Kidney epithelial cell (primary cell): ENCODE results near the gene PCNX1. TPM values are rescaled to one million over a fixed set of nuclear protein-coding genes. Genes with fewer than 3 reads are reported as not detected.
"Not testable (repeated sequence)": the region's sequence is repeated elsewhere in the genome, so short reads cannot be mapped to it uniquely, and the experiment has no call there.

Experiments used
- DNase-seq: peaks from one replicate; pipeline ENCODE4 v3.0.0-alpha.2; 2010; ENCODE audit warnings: low read depth
- H3K27me3 ChIP-seq: 2 replicates; pipeline ENCODE4 v1.6.0; 2011; ENCODE audit warnings: low read length; ENCODE audit not compliant: control insufficient read depth, insufficient read depth
- H3K36me3 ChIP-seq: 2 replicates; pipeline ENCODE4 v1.5.1; 2011; ENCODE audit warnings: low read length; ENCODE audit not compliant: control insufficient read depth, insufficient read depth
- H3K4me3 ChIP-seq: 2 replicates; pipeline ENCODE4 v1.5.1; 2011; ENCODE audit warnings: low read depth, mild to moderate bottlenecking, control low read depth, low read length
- CTCF ChIP-seq: IDR thresholded peaks from 2 replicates; pipeline ENCODE4 v1.5.1; 2011; ENCODE audit warnings: mild to moderate bottlenecking, moderate library complexity, low read length, control low read depth, inconsistent platforms; ENCODE audit not compliant: insufficient read depth, poor library complexity, severe bottlenecking
- total RNA-seq: library from RNA; depleted of rRNA; stranded (reverse); fragments of >200 nt; gene quantifications from 2 replicates; pipeline ENCODE4 v1.2.3, GENCODE V29; 2015

PCNX1 gene
- total RNA-seq, 1 donor from 2014 or later, result 26.9 TPM

GRCh38 chr14:70926235-70926830, 19.1 kb downstream of the PCNX1 start:
- Histone ChIP-seq H3K36me3 (no peaks in the 10 kb centered on the region), H3K4me3 (no peak overlapping the region), H3K27me3 (no peaks in the 10 kb centered on the region)
- no peak for TF ChIP-seq CTCF
- DNase-seq, result no peak

GRCh38 chr14:70931008-70931407, 23.7 kb downstream of the PCNX1 start:
- DNase-seq, result no peak
- Histone ChIP-seq H3K4me3 (no peak overlapping the region), H3K36me3 (no peaks in the 10 kb centered on the region), H3K27me3 (no peaks in the 10 kb centered on the region)
- no peak for TF ChIP-seq CTCF

- no peak for TF ChIP-seq CTCF
- Histone ChIP-seq H3K27me3 (no peaks in the 10 kb centered on the region), H3K36me3 (no peaks in the 10 kb centered on the region), H3K4me3 (no peak overlapping the region)
- DNase-seq, result no peak
Observed at GRCh38 chr14:70934084-70934483, 26.8 kb downstream of the PCNX1 start.

- TF ChIP-seq CTCF, result no peak
- no peak for DNase-seq
- Histone ChIP-seq H3K27me3 (no peaks in the 10 kb centered on the region), H3K36me3 (no peaks in the 10 kb centered on the region), H3K4me3 (no peak overlapping the region)
Observed at GRCh38 chr14:70934502-70935134, 27.4 kb downstream of the PCNX1 start.

GRCh38 chr14:70935135-70935534, 27.9 kb downstream of the PCNX1 start:
- no peak for DNase-seq
- TF ChIP-seq CTCF, result no peak
- no peak overlapping the region for H3K4me3 ChIP-seq
- no peaks in the 10 kb centered on the region for H3K36me3 ChIP-seq
- no peaks in the 10 kb centered on the region for H3K27me3 ChIP-seq

GRCh38 chr14:70939693-70940092, 32.4 kb downstream of the PCNX1 start:
- not testable (repeated sequence) for H3K4me3 ChIP-seq, H3K27me3 ChIP-seq, H3K36me3 ChIP-seq, DNase-seq

- not testable (repeated sequence) for H3K27me3 ChIP-seq, DNase-seq, H3K4me3 ChIP-seq, H3K36me3 ChIP-seq
Observed at GRCh38 chr14:70941637-70942341, 34.5 kb downstream of the PCNX1 start.
